HepG2 (cell line): Measurements from ENCODE around the gene RPL41. TPM values are rescaled to one million over a fixed set of nuclear protein-coding genes. Genes with fewer than 3 reads are reported as not detected.

Experiments
- AHR ChIP-seq: IDR thresholded peaks from 2 replicates; pipeline ENCODE4 v1.6.1; 2018; ENCODE audit warnings: missing genetic modification reagents, missing compliant biosample characterization
- IKZF5 ChIP-seq: IDR thresholded peaks from 2 replicates; pipeline ENCODE4 v1.6.1; 2018; ENCODE audit warnings: missing genetic modification reagents, mild to moderate bottlenecking, missing compliant biosample characterization
- IRF1 ChIP-seq: sonication (generic); formaldehyde crosslinking; IDR thresholded peaks from 2 replicates; pipeline ENCODE4 v1.4.0; 2020; ENCODE audit warnings: low read depth, mild to moderate bottlenecking, missing genetic modification reagents
- PHF8 ChIP-seq: sonication (generic); formaldehyde crosslinking; IDR thresholded peaks from 2 replicates; pipeline ENCODE4 v1.5.0; 2020; ENCODE audit warnings: missing genetic modification reagents
- SPEN ChIP-seq: sonication (generic); formaldehyde crosslinking; IDR thresholded peaks from 2 replicates; pipeline ENCODE4 v1.5.1; 2020; ENCODE audit warnings: low read depth, mild to moderate bottlenecking, missing genetic modification reagents
- TSC22D2 ChIP-seq: sonication (generic); formaldehyde crosslinking; IDR thresholded peaks from 2 replicates; pipeline ENCODE4 v1.5.1; 2020; ENCODE audit warnings: missing genetic modification reagents, mild to moderate bottlenecking, borderline replicate concordance
- WIZ ChIP-seq: sonication (generic); formaldehyde crosslinking; IDR thresholded peaks from 2 replicates; pipeline ENCODE4 v1.5.1; 2020; ENCODE audit warnings: mild to moderate bottlenecking, missing genetic modification reagents
- ZBTB1 ChIP-seq: sonication (generic); formaldehyde crosslinking; IDR thresholded peaks from 2 replicates; pipeline ENCODE4 v1.4.0; 2020; ENCODE audit warnings: missing genetic modification reagents, borderline replicate concordance
- ZBTB40 ChIP-seq, 2 experiments: fragments of 450-650 bp in 1 of 2; sonication (generic) in 1 of 2; formaldehyde crosslinking in 1 of 2; IDR thresholded peaks; 2 replicates each; pipeline versions ENCODE4 v1.6.1 to v1.8.0; 2016 to 2022; ENCODE audit warnings: antibody characterized with exemption in 1 of 2, mild to moderate bottlenecking in 1 of 2, missing genetic modification reagents in 1 of 2
- ZMYM3 ChIP-seq: sonication (generic); formaldehyde crosslinking; IDR thresholded peaks from 2 replicates; pipeline ENCODE4 v1.5.1; 2020; ENCODE audit warnings: mild to moderate bottlenecking, missing genetic modification reagents
- ZSCAN21 ChIP-seq: sonication (generic); formaldehyde crosslinking; IDR thresholded peaks from 2 replicates; pipeline ENCODE4 v1.8.0; 2022; ENCODE audit warnings: mild to moderate bottlenecking, missing genetic modification reagents, moderate library complexity, borderline replicate concordance
- polyA plus RNA-seq, 8 experiments: library from polyadenylated mRNA; depleted of rRNA in 3 of 8; stranded (reverse) in 7 of 8; unstranded in 1 of 8; fragments of >200 nt; fragmentation: Illumina TruSeq in 4 of 8; extraction: Trizol in 4 of 8; gene quantifications; 2 replicates each; pipeline versions ENCODE4 v1.2.1 to v1.2.3, GENCODE V29; 2011 to 2016; ENCODE audit warnings: low read depth in 4 of 8, missing spikeins in 1 of 8, mixed read lengths in 1 of 8; ENCODE audit not compliant: insufficient read depth in 1 of 8
- total RNA-seq, 5 experiments: library from RNA; depleted of rRNA; stranded (reverse); fragments of >200 nt; fragmentation: Illumina TruSeq; extraction: Trizol; gene quantifications; 2 replicates each; pipeline ENCODE4 v1.2.3, GENCODE V29; 2016; ENCODE audit warnings: low read depth in 1 of 5

Gene RPL41
- total and polyA plus RNA-seq, 2 of the 13 experiments (the other 11 are each of a cell fraction or from before 2014, with no cell fraction given): 4,012 to 7,670 TPM

GRCh38 chr12:56129206-56129941 lies 12.9 kb downstream of the RPL41 start (continued):
- peak; percentile 37; the same call in 1 of the 2 replicates for TF ChIP-seq SPEN
- TF ChIP-seq ZBTB1 (CRISPR knock-in tag): no peak
- TF ChIP-seq WIZ (CRISPR knock-in tag): 0 out of 2 replicates have a peak, but pooled peaks have one; percentile 39
- no peak for TF ChIP-seq ZBTB40 (IDR thresholded peaks at IDR 0.05)
- no peak; the same call in 1 of the 2 replicates for TF ChIP-seq ZBTB40 (CRISPR knock-in tag; IDR thresholded peaks at IDR 0.05)
- no peak for TF ChIP-seq IRF1
- TF ChIP-seq ZSCAN21: no peak
- no peak for TF ChIP-seq AHR (CRISPR knock-in tag)
- TF ChIP-seq TSC22D2 (CRISPR knock-in tag): no peak
- peak; percentile 45; the same call in 1 of the 2 replicates for TF ChIP-seq IKZF5 (CRISPR knock-in tag)
- TF ChIP-seq ZMYM3 (CRISPR knock-in tag): 0 out of 2 replicates have a peak, but pooled peaks have one; percentile 51
- peak; percentile 25; the same call in 1 of the 2 replicates for TF ChIP-seq PHF8
